ENCODE data around the gene CAPN10. TPM values are rescaled to one million over a fixed set of nuclear protein-coding genes. Genes with fewer than 3 reads are reported as not detected.

The CAPN10 gene
- total RNA-seq, 1 experiment from 2014 or later: 61.3 TPM

GRCh38 chr2:240554767-240555493 lies 31.6 kb upstream of the CAPN10 start (continued):
- TF ChIP-seq, protein P1, sequence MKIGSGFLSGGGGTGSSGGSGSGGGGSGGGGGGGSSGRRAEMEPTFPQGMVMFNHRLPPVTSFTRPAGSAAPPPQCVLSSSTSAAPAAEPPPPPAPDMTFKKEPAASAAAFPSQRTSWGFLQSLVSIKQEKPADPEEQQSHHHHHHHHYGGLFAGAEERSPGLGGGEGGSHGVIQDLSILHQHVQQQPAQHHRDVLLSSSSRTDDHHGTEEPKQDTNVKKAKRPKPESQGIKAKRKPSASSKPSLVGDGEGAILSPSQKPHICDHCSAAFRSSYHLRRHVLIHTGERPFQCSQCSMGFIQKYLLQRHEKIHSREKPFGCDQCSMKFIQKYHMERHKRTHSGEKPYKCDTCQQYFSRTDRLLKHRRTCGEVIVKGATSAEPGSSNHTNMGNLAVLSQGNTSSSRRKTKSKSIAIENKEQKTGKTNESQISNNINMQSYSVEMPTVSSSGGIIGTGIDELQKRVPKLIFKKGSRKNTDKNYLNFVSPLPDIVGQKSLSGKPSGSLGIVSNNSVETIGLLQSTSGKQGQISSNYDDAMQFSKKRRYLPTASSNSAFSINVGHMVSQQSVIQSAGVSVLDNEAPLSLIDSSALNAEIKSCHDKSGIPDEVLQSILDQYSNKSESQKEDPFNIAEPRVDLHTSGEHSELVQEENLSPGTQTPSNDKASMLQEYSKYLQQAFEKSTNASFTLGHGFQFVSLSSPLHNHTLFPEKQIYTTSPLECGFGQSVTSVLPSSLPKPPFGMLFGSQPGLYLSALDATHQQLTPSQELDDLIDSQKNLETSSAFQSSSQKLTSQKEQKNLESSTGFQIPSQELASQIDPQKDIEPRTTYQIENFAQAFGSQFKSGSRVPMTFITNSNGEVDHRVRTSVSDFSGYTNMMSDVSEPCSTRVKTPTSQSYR (CRISPR knock-in tag; IDR thresholded peaks at IDR 0.05): no peak

DNA sequence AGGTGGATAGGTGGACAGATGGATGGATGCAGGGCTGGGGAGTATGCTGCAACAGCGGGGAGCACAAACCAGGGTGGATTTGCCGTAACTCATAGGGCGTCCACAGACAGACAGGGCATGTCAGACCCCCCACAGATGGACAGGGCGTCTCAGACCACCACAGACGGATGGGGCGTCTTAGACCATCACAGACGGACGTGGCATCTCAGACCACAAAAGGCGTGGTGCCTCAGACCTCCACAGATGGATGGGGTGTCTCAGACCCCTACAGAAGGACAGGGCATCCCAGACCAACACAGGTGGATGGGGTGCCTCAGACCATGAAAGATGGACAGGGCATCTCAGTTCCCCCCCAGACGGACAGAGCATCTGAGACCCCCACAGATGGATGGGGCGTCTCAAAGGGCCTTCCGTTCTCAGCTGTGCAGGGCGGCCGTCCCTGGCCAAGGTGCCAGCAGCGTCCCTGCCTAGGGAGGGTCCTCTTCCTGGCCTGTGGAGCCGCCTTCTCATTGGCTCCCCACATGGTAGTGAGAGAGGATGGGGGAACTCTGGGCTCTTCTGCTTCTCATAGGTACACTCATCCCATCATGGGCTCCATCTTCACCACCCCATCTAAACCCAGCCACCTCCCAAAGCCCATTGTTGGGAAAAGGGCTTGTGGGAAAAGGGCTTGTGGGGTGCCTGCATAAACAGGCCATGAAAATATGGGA lies 30.8 kb upstream of the CAPN10 start:
- Mint-ChIP-seq H3K9me3 (peaks cover 15% of the 10 kb centered on the region), H3K4me1 (peaks cover 20% of the 10 kb centered on the region), H3K27ac (no peak overlapping the region), H3K4me3 (no peak overlapping the region), H3K27me3 (ENCODE audit: low read depth) (peaks cover 32% of the 10 kb centered on the region), H3K36me3 (peaks cover 15% of the 10 kb centered on the region)
- no peak for TF ChIP-seq ZNF671 (CRISPR knock-in tag; IDR thresholded peaks at IDR 0.05)
- TF ChIP-seq ZNF416 (CRISPR knock-in tag; IDR thresholded peaks at IDR 0.05): no peak
- TF ChIP-seq, protein P2, sequence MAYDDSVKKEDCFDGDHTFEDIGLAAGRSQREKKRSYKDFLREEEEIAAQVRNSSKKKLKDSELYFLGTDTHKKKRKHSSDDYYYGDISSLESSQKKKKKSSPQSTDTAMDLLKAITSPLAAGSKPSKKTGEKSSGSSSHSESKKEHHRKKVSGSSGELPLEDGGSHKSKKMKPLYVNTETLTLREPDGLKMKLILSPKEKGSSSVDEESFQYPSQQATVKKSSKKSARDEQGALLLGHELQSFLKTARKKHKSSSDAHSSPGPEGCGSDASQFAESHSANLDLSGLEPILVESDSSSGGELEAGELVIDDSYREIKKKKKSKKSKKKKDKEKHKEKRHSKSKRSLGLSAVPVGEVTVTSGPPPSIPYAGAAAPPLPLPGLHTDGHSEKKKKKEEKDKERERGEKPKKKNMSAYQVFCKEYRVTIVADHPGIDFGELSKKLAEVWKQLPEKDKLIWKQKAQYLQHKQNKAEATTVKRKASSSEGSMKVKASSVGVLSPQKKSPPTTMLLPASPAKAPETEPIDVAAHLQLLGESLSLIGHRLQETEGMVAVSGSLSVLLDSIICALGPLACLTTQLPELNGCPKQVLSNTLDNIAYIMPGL (CRISPR knock-in tag; IDR thresholded peaks at IDR 0.05): no peak
- no peak for TF ChIP-seq TP53 (CRISPR knock-in tag; IDR thresholded peaks at IDR 0.05)
- no peak for TF ChIP-seq PRRX2 (CRISPR knock-in tag; IDR thresholded peaks at IDR 0.05)
- no peak for TF ChIP-seq SP1 (CRISPR knock-in tag; conservative IDR thresholded peaks at IDR 0.05)
- TF ChIP-seq KAT7 (CRISPR knock-in tag; IDR thresholded peaks at IDR 0.05; ENCODE audit: borderline replicate concordance): no peak
- TF ChIP-seq ZNF263 (CRISPR knock-in tag; IDR thresholded peaks at IDR 0.05; ENCODE audit: low read depth): no peak
- TF ChIP-seq ZNF423 (CRISPR knock-in tag; IDR thresholded peaks at IDR 0.05): no peak
- no peak for TF ChIP-seq TEAD4 (CRISPR knock-in tag; IDR thresholded peaks at IDR 0.05)
- no peak for TF ChIP-seq CREB1 (CRISPR knock-in tag; IDR thresholded peaks at IDR 0.05)
- TF ChIP-seq, protein P3, sequence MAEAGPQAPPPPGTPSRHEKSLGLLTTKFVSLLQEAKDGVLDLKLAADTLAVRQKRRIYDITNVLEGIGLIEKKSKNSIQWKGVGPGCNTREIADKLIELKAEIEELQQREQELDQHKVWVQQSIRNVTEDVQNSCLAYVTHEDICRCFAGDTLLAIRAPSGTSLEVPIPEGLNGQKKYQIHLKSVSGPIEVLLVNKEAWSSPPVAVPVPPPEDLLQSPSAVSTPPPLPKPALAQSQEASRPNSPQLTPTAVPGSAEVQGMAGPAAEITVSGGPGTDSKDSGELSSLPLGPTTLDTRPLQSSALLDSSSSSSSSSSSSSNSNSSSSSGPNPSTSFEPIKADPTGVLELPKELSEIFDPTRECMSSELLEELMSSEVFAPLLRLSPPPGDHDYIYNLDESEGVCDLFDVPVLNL (CRISPR knock-in tag; IDR thresholded peaks at IDR 0.05; ENCODE audit: borderline replicate concordance, low read depth): no peak
- no peak for TF ChIP-seq FOXP1 (CRISPR knock-in tag; IDR thresholded peaks at IDR 0.05; ENCODE audit: borderline replicate concordance)
- no peak for TF ChIP-seq NR3C1 (CRISPR knock-in tag; conservative IDR thresholded peaks at IDR 0.05; ENCODE audit: low read depth)
- no peak for TF ChIP-seq RORB (CRISPR knock-in tag; IDR thresholded peaks at IDR 0.05)
- no peak for TF ChIP-seq SMAD3 (CRISPR knock-in tag; IDR thresholded peaks at IDR 0.05; ENCODE audit: borderline replicate concordance)
- POLR2A ChIA-PET: no interaction called here
- CTCF ChIA-PET: interaction anchor here (2.6 to 2.9 kb wide), 2 partner anchors 24 to 42 kb away, joined by 11 to 24 read pairs; no protein-coding TSS in a partner anchor
- ATAC-seq: no peak
- DNase-seq (ENCODE audit: low spot score): no peak

DNA sequence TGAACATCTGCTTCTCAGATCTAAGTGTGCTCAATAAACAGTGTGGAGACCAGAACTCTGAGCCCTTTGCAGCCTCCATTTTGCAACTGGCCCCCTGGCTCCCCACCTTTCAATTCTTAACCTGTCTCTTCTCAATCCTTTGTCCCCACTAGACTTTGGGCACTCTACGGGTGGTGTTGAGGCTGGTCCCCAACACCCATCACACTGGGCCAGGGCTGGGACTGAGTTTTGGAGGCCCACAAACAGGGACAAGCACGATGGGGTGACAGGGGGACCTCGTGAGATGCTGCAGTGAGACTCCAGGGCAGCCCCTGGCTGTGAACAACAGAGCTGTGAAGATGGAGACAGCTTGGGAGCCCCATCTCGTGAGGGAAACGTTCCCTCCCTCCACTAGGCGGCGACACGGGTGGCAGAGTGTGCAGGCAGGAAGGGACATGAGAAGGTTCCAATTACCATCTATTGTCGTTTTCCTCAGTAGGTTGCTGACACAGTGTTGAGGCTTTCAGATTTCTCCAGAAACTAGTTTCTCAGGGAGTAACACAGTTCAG lies 29.9 kb upstream of the CAPN10 start:
- H3K27ac Mint-ChIP-seq: no peak overlapping the region
- H3K4me1 Mint-ChIP-seq: peaks cover 25% of the 10 kb centered on the region
- DNase-seq (ENCODE audit: low spot score) (peak; percentile 80), ATAC-seq (peak; percentile 8)
- H3K36me3 Mint-ChIP-seq: peaks cover 6% of the 10 kb centered on the region
- H3K27me3 Mint-ChIP-seq (ENCODE audit: low read depth): peaks cover 32% of the 10 kb centered on the region
- TF ChIP-seq, protein P4, sequence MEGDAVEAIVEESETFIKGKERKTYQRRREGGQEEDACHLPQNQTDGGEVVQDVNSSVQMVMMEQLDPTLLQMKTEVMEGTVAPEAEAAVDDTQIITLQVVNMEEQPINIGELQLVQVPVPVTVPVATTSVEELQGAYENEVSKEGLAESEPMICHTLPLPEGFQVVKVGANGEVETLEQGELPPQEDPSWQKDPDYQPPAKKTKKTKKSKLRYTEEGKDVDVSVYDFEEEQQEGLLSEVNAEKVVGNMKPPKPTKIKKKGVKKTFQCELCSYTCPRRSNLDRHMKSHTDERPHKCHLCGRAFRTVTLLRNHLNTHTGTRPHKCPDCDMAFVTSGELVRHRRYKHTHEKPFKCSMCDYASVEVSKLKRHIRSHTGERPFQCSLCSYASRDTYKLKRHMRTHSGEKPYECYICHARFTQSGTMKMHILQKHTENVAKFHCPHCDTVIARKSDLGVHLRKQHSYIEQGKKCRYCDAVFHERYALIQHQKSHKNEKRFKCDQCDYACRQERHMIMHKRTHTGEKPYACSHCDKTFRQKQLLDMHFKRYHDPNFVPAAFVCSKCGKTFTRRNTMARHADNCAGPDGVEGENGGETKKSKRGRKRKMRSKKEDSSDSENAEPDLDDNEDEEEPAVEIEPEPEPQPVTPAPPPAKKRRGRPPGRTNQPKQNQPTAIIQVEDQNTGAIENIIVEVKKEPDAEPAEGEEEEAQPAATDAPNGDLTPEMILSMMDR (IDR thresholded peaks at IDR 0.05): peak; percentile 46
- TF ChIP-seq ZNF416 (CRISPR knock-in tag; IDR thresholded peaks at IDR 0.05) (0 out of 2 replicates have a peak, but pooled peaks have one; percentile 40), ARID4B (CRISPR knock-in tag; IDR thresholded peaks at IDR 0.05; ENCODE audit: borderline replicate concordance) (no peak), ZNF396 (CRISPR knock-in tag; IDR thresholded peaks at IDR 0.05; ENCODE audit: borderline replicate concordance) (no peak)
- H3K9me3 Mint-ChIP-seq: peaks cover 6% of the 10 kb centered on the region
- ChIA-PET CTCF (interaction anchor here (1.0 to 2.9 kb wide), 14 partner anchors 10 to 101 kb away, joined by 3 to 24 read pairs (median 5); partner anchors contain the start of genes CAPN10 and RNPEPL1), POLR2A (no interaction called here)
- peak overlapping the region; percentile 45 for H3K4me3 Mint-ChIP-seq
